Measurements from ENCODE around the gene PRKN. TPM values are rescaled to one million over a fixed set of nuclear protein-coding genes. Genes with fewer than 3 reads are reported as not detected.

The PRKN gene
- polyA plus RNA-seq, 1 experiment = 0.71 TPM

DNA sequence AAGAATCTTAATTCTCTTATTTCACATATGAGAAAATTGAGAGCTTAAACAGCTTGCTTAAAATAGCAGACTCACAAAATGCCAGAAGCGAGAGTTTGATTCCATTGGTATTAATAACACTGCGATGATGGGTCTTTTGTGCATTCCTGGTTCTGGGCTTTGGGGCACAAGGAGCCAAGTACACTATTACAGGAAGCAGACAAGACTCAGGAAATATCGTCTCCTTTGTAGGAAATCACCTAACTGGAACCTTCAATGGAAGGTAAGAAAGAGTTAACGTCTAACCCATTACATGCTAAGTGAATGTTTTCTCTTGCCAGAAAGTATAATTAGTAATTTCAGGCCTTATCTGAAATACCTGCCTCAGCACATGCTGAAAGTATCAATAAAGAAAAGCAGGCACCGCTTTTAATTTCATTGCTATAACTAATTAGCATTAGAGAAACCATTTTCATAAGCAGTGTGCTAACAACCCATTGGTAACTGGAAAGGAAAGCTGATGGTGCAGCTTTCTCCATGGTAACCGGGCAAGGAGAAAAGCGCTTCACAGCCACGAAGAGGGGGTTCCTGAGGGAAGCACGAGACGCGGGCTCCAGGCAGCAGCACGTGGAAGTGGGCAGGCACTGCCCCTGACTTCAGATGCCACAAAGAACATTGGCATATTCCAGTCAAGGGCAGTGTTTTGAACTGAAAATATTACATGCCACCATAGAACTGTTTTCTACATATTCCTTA, 1247.0 kb downstream of the PRKN start:
- Histone ChIP-seq H3K27me3 (ENCODE audit: control insufficient read depth, insufficient read depth, low read length) (no peaks in the 10 kb centered on the region), H3K36me3 (ENCODE audit: control insufficient read depth, insufficient read depth, low read length) (no peaks in the 10 kb centered on the region), H3K4me3 (ENCODE audit: low read depth, low read length) (no peak overlapping the region)
- CTCF ChIA-PET = no interaction called here
- TF ChIP-seq, protein P1, sequence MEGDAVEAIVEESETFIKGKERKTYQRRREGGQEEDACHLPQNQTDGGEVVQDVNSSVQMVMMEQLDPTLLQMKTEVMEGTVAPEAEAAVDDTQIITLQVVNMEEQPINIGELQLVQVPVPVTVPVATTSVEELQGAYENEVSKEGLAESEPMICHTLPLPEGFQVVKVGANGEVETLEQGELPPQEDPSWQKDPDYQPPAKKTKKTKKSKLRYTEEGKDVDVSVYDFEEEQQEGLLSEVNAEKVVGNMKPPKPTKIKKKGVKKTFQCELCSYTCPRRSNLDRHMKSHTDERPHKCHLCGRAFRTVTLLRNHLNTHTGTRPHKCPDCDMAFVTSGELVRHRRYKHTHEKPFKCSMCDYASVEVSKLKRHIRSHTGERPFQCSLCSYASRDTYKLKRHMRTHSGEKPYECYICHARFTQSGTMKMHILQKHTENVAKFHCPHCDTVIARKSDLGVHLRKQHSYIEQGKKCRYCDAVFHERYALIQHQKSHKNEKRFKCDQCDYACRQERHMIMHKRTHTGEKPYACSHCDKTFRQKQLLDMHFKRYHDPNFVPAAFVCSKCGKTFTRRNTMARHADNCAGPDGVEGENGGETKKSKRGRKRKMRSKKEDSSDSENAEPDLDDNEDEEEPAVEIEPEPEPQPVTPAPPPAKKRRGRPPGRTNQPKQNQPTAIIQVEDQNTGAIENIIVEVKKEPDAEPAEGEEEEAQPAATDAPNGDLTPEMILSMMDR (IDR thresholded peaks at IDR 0.05; ENCODE audit: insufficient read depth, low read depth, low read length) = no peak
- POLR2A ChIA-PET = no interaction called here
- DNase-seq (ENCODE audit: low read depth) = no peak

DNA sequence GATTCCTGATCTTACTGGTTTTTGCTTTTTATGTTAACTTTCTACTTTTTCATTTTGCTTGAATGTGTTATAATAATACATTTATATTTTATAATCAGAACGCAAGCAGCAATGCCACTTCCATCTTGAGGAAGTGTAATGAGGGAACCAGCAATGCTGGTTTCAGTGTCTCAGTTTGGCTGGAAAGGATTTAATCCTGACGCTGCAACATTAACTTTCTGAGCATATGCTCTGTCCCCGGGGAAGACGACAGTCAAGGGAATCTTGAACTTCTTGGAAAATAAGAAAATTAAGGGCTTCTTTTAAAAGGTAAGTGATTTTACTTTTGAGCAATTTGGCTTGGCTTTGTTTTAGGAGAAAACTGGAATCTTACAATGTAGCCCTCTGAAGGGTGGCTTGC, 1248.2 kb downstream of the PRKN start:
- no peak for DNase-seq (ENCODE audit: low read depth)
- H3K4me3 ChIP-seq (ENCODE audit: low read depth, low read length) = no peak overlapping the region
- CTCF ChIA-PET = no interaction called here
- TF ChIP-seq, protein P1 (IDR thresholded peaks at IDR 0.05; ENCODE audit: insufficient read depth, low read depth, low read length) = no peak
- H3K27me3 ChIP-seq (ENCODE audit: control insufficient read depth, insufficient read depth, low read length) = no peaks in the 10 kb centered on the region
- POLR2A ChIA-PET = no interaction called here
- no peaks in the 10 kb centered on the region for H3K36me3 ChIP-seq (ENCODE audit: control insufficient read depth, insufficient read depth, low read length)

DNA sequence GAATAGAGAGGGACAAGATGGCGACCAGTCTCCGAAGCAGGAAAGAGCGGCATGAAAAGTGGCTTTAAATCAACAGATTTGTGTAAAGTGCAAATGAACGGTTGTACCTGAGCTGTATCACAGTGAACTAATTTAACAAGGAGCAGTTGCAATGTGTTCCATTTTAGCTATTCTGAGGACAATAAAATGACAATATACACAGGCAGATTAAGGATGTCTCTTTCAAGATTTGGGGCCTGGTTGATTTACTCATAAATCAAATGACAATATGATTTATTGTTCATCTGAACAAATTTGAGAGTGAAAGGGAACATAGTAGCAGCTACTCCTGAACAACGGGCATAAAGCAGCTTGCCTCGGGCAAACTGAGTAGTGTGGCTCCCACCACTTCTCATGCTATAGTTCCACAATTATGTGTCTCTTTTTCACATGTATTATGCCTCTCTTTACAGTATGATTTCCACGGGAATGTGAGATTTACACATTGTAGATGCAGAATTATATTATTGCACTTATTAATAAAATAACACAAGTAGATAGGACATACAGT, 1249.6 kb downstream of the PRKN start:
- CTCF ChIA-PET = no interaction called here
- H3K4me3 ChIP-seq (ENCODE audit: low read depth, low read length) = no peak overlapping the region
- TF ChIP-seq, protein P1 (IDR thresholded peaks at IDR 0.05; ENCODE audit: insufficient read depth, low read depth, low read length) = no peak
- H3K27me3 ChIP-seq (ENCODE audit: control insufficient read depth, insufficient read depth, low read length) = no peaks in the 10 kb centered on the region
- no peaks in the 10 kb centered on the region for H3K36me3 ChIP-seq (ENCODE audit: control insufficient read depth, insufficient read depth, low read length)
- POLR2A ChIA-PET = no interaction called here
- DNase-seq (ENCODE audit: low read depth) = no peak

DNA sequence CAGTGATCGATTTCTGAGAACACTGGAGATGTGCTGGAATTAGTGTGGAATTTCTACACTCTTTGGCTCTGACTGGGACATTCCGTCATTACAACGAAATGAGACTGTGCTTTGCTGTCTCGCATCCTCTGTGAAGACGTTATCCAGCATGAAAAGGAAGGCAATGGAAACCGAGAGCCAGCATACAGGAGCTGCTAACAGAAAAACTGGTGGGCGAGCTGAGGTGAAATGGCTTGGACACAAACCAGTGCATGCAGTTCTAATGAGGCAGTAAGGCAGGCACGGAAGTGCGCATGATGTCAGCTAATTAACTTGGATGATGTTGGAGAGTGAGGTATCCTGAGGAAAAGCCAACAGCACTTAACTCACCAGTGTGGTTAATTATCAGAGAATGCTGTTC, 1250.9 kb downstream of the PRKN start:
- DNase-seq (ENCODE audit: low read depth) = peak; percentile 39
- TF ChIP-seq, protein P1 (IDR thresholded peaks at IDR 0.05; ENCODE audit: insufficient read depth, low read depth, low read length) = no peak
- H3K4me3 ChIP-seq (ENCODE audit: low read depth, low read length) = no peak overlapping the region
- H3K36me3 ChIP-seq (ENCODE audit: control insufficient read depth, insufficient read depth, low read length) = no peaks in the 10 kb centered on the region
- no peaks in the 10 kb centered on the region for H3K27me3 ChIP-seq (ENCODE audit: control insufficient read depth, insufficient read depth, low read length)
- CTCF ChIA-PET = interaction anchor here (0.6 to 1.2 kb wide), 2 partner anchors 16 to 36 kb away, joined by 3 to 9 read pairs; no protein-coding TSS in a partner anchor
- POLR2A ChIA-PET = no interaction called here

DNA sequence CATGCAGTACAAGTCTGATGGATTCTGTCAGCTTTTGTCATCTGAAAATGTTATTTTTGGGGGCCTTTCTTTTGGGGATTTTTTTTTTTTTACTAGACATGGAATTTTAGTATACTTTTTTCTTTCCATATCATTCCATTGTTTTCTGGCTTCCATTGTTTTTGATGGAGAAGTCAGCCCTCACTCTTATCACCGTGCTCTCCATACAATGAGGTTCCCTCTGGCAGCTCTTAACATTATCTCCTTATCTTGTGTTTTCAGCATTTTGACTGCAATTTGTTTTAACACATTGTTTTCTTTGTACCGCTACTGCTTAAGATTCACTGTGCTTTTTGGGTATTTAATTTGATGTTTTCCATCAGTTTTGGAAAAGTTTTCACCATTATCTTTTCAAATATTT, 1262.2 kb downstream of the PRKN start:
- CTCF ChIA-PET = no interaction called here
- DNase-seq (ENCODE audit: low read depth) = no peak
- H3K4me3 ChIP-seq (ENCODE audit: low read depth, low read length) = no peak overlapping the region
- TF ChIP-seq, protein P1 (IDR thresholded peaks at IDR 0.05; ENCODE audit: insufficient read depth, low read depth, low read length) = no peak
- POLR2A ChIA-PET = no interaction called here
- H3K36me3 ChIP-seq (ENCODE audit: control insufficient read depth, insufficient read depth, low read length) = no peaks in the 10 kb centered on the region
- H3K27me3 ChIP-seq (ENCODE audit: control insufficient read depth, insufficient read depth, low read length) = no peaks in the 10 kb centered on the region
